Upper lobe of right lung (tissue), 1 donor: ENCODE results near the gene BICC1. TPM values are rescaled to one million over a fixed set of nuclear protein-coding genes. Genes with fewer than 3 reads are reported as not detected.

ENCODE experiments used
- ATAC-seq: fragments of 200-7000 bp; cut with Tn5 transposase; one replicate; pipeline ENCODE4 v1.9.1; 2020; ENCODE audit warnings: mild to moderate bottlenecking, moderate library complexity
- DNase-seq: peaks from one replicate; pipeline ENCODE4 v3.0.0-alpha.2; 2020
- H3K27ac ChIP-seq: fragments of 200-600 bp; one replicate; pipeline ENCODE4 v1.8.0; 2022
- H3K27me3 ChIP-seq: fragments of 200-600 bp; one replicate; pipeline ENCODE4 v1.8.0; 2022; ENCODE audit warnings: mild to moderate bottlenecking
- H3K36me3 ChIP-seq: fragments of 200-600 bp; one replicate; pipeline ENCODE4 v1.8.0; 2022
- H3K4me1 ChIP-seq: fragments of 200-600 bp; one replicate; pipeline ENCODE4 v1.8.0; 2022
- H3K4me3 ChIP-seq: fragments of 200-600 bp; one replicate; pipeline ENCODE4 v1.8.0; 2022; ENCODE audit warnings: mild to moderate bottlenecking
- H3K9me3 ChIP-seq: fragments of 200-600 bp; one replicate; pipeline ENCODE4 v1.8.0; 2022
- intact Hi-C: fragments of 100-400 bp; cut with DNase I; formaldehyde crosslinking; loops from one replicate; pipeline ENCODE4 v1.11.0; 2022
- total RNA-seq: library from RNA; stranded (reverse); fragmentation: NEBNext Ultra II Directional; extraction: Animal tissue kit (Norgen Biotek cat#: 25700); gene quantifications from one replicate; pipeline ENCODE4 v1.2.1, GENCODE V29; 2021
- TF ChIP-seq, protein P1 (sequence below): fragments of 200-600 bp; IDR thresholded peaks from one replicate; pipeline ENCODE4 v1.8.0; 2022; ENCODE audit warnings: antibody characterized with exemption
- donor health status: DM: no; HTN: yes; CAD: no; lungs with severe emphysema.

The BICC1 gene
- total RNA-seq, 1 donor from 2014 or later = 9.2 TPM

DNA sequence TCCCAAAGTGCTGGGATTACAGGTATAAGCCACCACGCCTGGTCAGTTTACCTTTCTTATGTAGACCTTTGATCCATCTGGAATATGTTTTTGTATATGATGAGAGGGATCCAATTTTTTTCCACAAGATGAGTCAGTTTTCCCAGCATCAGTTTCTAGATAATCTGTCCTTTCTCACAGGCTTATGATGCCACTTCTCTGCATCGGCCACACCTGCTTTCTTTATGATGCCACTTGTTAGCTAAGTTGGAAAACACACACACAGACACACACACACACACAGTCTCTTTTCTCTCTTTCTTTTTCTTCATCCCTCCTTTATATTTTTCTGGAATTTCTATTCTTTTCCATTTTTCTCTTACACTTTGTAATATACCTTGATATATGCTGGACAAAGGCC is 240.8 kb downstream of the BICC1 start:
- Histone ChIP-seq H3K27me3 (no peaks in the 10 kb centered on the region), H3K9me3 (no peaks in the 10 kb centered on the region), H3K36me3 (no peaks in the 10 kb centered on the region), H3K4me1 (peaks cover 4% of the 10 kb centered on the region), H3K4me3 (no peak overlapping the region), H3K27ac (no peak overlapping the region)
- no peak for ATAC-seq
- TF ChIP-seq, protein P1, sequence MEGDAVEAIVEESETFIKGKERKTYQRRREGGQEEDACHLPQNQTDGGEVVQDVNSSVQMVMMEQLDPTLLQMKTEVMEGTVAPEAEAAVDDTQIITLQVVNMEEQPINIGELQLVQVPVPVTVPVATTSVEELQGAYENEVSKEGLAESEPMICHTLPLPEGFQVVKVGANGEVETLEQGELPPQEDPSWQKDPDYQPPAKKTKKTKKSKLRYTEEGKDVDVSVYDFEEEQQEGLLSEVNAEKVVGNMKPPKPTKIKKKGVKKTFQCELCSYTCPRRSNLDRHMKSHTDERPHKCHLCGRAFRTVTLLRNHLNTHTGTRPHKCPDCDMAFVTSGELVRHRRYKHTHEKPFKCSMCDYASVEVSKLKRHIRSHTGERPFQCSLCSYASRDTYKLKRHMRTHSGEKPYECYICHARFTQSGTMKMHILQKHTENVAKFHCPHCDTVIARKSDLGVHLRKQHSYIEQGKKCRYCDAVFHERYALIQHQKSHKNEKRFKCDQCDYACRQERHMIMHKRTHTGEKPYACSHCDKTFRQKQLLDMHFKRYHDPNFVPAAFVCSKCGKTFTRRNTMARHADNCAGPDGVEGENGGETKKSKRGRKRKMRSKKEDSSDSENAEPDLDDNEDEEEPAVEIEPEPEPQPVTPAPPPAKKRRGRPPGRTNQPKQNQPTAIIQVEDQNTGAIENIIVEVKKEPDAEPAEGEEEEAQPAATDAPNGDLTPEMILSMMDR = no peak
- intact Hi-C loops = no loop called here
- DNase-seq = no peak

DNA sequence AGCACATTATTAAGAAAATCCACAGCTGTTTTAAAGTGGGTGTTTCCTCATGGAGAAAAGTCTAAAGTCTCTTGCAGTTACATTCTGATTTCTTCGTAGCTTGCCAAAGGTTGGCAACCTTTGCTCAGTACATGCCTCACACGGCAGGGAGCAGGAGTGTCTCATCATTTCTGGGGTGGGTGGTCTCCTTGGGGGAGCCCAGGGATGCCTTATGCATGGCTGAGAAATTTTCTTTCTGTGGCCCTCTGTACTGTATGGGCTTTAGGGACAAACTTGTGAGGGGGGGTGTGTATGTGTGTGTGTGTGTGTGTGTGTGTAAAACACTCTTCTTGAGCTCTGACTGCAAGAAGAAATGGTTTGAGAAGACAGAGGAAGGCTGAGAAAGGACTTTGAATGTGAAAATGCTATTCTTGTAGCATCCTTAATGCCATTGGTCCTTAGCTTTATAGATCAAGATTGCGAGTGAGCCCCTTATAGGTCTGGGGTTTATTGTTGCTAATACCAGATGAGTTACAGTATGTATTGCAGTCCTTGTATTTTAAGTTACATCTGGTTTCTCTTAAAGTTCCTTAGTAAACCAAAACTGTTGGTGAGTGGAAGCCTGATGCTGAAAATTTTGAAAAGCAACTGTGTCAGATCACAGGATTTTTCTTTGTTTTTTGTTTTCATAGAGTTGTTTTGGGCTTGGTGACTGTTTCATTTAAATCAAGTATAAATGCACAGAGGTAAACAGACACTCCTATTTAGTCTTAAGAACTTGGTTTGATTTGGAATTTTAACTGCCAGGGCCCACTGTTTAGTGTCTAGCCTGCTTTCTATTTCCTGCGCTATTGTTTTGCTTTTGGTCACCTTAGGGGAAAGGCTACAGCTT is 242.0 kb downstream of the BICC1 start:
- H3K4me3 ChIP-seq = no peak overlapping the region
- H3K9me3 ChIP-seq = no peaks in the 10 kb centered on the region
- TF ChIP-seq, protein P1 = no peak
- H3K27ac ChIP-seq = no peak overlapping the region
- H3K4me1 ChIP-seq = peaks cover 4% of the 10 kb centered on the region
- ATAC-seq = no peak
- no peaks in the 10 kb centered on the region for H3K27me3 ChIP-seq
- intact Hi-C loops = no loop called here
- no peaks in the 10 kb centered on the region for H3K36me3 ChIP-seq
- no peak for DNase-seq

DNA sequence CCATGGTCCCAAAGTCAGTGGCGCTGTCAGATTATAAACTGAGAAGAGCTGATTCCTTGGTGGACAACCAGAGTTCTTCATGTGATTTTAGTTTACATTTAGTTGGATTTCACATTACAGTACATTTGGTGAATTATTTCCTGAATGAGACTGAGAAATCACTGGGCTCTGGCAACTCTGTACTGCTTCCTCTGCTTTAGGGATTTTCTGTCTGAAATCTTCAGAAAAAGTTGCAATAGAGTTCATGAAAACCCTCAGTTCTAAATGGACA is 242.6 kb downstream of the BICC1 start:
- Histone ChIP-seq H3K4me3 (no peak overlapping the region), H3K9me3 (no peaks in the 10 kb centered on the region), H3K4me1 (peaks cover 4% of the 10 kb centered on the region), H3K36me3 (no peaks in the 10 kb centered on the region), H3K27me3 (no peaks in the 10 kb centered on the region), H3K27ac (no peak overlapping the region)
- DNase-seq (no peak), ATAC-seq (no peak)
- intact Hi-C loops = no loop called here
- TF ChIP-seq, protein P1 = no peak

DNA sequence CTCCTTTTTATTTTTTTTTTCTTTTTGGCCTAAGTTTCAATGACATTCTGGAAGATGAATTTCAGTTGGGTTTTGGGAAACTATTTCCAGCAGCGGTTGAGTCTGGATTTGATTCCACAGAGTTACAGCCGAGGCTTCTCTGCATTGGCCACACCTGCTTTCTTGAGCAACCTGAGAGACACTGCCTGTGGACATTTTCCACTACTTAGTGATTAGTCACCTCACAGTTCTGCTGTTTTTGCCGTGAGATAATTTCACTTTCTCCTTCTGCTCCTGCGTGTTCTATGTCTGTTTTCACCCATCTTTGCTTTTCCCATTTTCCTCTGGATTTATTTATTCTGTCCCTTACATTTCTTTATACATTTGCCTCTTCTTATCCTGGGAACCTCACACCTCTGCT is 243.0 kb downstream of the BICC1 start:
- TF ChIP-seq, protein P1 = no peak
- Histone ChIP-seq H3K36me3 (no peaks in the 10 kb centered on the region), H3K4me1 (peaks cover 4% of the 10 kb centered on the region), H3K9me3 (no peaks in the 10 kb centered on the region), H3K4me3 (no peak overlapping the region), H3K27me3 (no peaks in the 10 kb centered on the region), H3K27ac (no peak overlapping the region)
- intact Hi-C loops = no loop called here
- DNase-seq (no peak), ATAC-seq (no peak)

DNA sequence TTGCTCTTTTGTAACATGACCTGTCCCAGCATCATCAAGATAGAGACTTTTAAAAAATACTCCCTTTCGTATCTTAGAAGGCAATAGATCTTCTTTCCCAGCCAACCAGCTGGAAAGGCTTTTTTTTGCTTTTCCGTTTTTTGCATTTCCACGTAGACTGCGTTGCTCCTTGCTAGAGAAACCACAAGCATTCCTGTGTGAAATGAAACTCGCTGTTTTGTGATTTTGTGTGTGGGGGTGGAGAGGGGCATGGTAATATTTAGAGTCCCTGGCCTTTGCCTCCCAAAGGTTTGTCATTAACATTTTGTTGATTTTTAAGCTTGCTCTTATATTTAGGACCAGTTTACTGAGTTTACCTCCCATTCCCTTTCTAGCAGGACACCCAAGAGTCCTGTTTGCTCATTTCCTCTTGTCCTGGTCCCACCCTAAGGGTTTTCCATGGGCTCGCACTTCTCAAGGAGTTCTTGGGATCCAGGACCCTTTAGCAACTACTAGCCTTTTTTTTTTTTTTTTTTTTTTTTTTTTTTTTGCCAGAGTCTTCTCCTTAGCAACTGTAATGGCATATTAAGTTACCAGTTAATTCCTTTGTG is 243.6 kb downstream of the BICC1 start:
- Histone ChIP-seq H3K27me3 (no peaks in the 10 kb centered on the region), H3K4me3 (no peak overlapping the region), H3K9me3 (no peaks in the 10 kb centered on the region), H3K4me1 (peaks cover 4% of the 10 kb centered on the region), H3K36me3 (no peaks in the 10 kb centered on the region), H3K27ac (no peak overlapping the region)
- intact Hi-C loops = no loop called here
- TF ChIP-seq, protein P1 = no peak
- ATAC-seq (no peak), DNase-seq (no peak)
